Measurements from ENCODE around the gene SCD5. TPM values are rescaled to one million over a fixed set of nuclear protein-coding genes. Genes with fewer than 3 reads are reported as not detected.

Gene SCD5
- total and polyA plus RNA-seq, 2 of the 4 experiments (the other 2 are of a cell fraction) = 12.4 to 13.5 TPM

DNA sequence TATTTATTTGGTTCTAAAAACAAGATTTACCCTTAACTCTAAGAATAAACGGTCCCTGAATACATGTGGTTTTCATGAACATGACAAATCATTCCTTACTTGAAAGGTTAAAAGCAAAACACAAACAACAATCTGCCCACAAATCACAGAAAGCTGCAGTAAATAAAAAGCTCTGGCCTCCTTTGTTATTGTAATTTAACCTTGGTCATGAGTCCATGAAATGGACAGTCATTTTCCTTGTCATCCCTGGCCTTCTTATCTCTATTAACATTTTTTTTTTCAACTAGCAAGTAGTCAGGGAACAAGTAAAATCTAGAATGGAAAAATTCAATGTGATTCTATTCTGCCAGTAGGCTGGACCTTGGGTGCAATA, 92.7 kb downstream of the SCD5 start:
- Histone ChIP-seq H3K18ac (ENCODE audit: low read depth, low read length) (no peak overlapping the region), H4K20me1 (ENCODE audit: insufficient read depth, low read length) (peaks cover 4% of the 10 kb centered on the region; the same call in 1 of the 2 replicates), H3K27me3 (ENCODE audit: control insufficient read depth, insufficient read depth, low read length) (no peaks in the 10 kb centered on the region), H2BK20ac (ENCODE audit: low read depth, low read length) (no peak overlapping the region), H4K5ac (ENCODE audit: low read depth, low read length) (no peak overlapping the region), H3K23ac (ENCODE audit: low read depth, low read length) (no peak overlapping the region), H3K27ac (ENCODE audit: insufficient read depth, low read length) (no peak overlapping the region), H3K4me1 (ENCODE audit: control insufficient read depth, insufficient read depth, low read length) (0 out of 2 replicates have a peak, but pooled peaks cover 5% of the 10 kb centered on the region), H3K79me1 (ENCODE audit: low read depth in 1 of 2, low read length in 2 of 2) (peaks cover 8 to 13% of the 10 kb centered on the region in 2 experiments; a peak in 2 of 4 replicates), H2AK5ac (ENCODE audit: low read depth, low read length) (no peak overlapping the region), H2BK15ac (ENCODE audit: low read depth, low read length) (no peak overlapping the region), H2BK120ac (ENCODE audit: low read depth, low read length) (no peak overlapping the region), H2BK5ac (ENCODE audit: low read depth, low read length, poor library complexity, severe bottlenecking) (no peak overlapping the region), H4K91ac (ENCODE audit: insufficient read depth, low read depth, low read length) (no peak overlapping the region), H2AK9ac (replicated peaks; ENCODE audit: low read depth, low read length, poor library complexity) (no peak overlapping the region), H3K9me1 (ENCODE audit: insufficient read depth, low read length) (no peaks in the 10 kb centered on the region; the same call in 1 of the 2 replicates), H4K8ac (ENCODE audit: low read depth in 2 of 2, low read length in 2 of 2) (no peak overlapping the region), H3K36me3 (ENCODE audit: control insufficient read depth, insufficient read depth, low read length) (peaks cover 1% of the 10 kb centered on the region; the same call in 1 of the 2 replicates), H3K9ac (ENCODE audit: low read depth, low read length) (no peak overlapping the region), H3K9me3 (ENCODE audit: control insufficient read depth, insufficient read depth, low read length) (no peaks in the 10 kb centered on the region), H2AFZ (replicated peaks; ENCODE audit: low read length, poor library complexity) (no peak overlapping the region), H3K14ac (replicated peaks; ENCODE audit: low read depth, low read length) (no peak overlapping the region), H3K4me3 (ENCODE audit: insufficient read depth, low read depth, low read length) (no peak overlapping the region), H3K4ac (ENCODE audit: low read depth, low read length) (no peak overlapping the region), H3K56ac (ENCODE audit: extremely low read depth, insufficient read depth, low read length) (no peak overlapping the region), H3K4me2 (ENCODE audit: low read depth, low read length) (no peak overlapping the region)
- ChIA-PET CTCF (interaction anchor here (1.7 kb wide), 1 partner anchor 16 kb away, joined by 5 read pairs; no protein-coding TSS in a partner anchor), POLR2A (ENCODE audit: unreplicated experiment) (no interaction called here)
- TF ChIP-seq BHLHE40 (IDR thresholded peaks at IDR 0.05; ENCODE audit: low read depth, low read length) = no peak
- TF ChIP-seq NFE2L2 (IDR thresholded peaks at IDR 0.05; ENCODE audit: low read depth, low read length) = no peak
- TF ChIP-seq RCOR1 (IDR thresholded peaks at IDR 0.05; ENCODE audit: insufficient replicate concordance, low read length) = no peak
- TF ChIP-seq CEBPB (IDR thresholded peaks at IDR 0.05; ENCODE audit: low read depth, low read length) = no peak
- TF ChIP-seq ELK1 (IDR thresholded peaks at IDR 0.05; ENCODE audit: borderline replicate concordance, low read depth, low read length) = no peak
- TF ChIP-seq, protein P1, sequence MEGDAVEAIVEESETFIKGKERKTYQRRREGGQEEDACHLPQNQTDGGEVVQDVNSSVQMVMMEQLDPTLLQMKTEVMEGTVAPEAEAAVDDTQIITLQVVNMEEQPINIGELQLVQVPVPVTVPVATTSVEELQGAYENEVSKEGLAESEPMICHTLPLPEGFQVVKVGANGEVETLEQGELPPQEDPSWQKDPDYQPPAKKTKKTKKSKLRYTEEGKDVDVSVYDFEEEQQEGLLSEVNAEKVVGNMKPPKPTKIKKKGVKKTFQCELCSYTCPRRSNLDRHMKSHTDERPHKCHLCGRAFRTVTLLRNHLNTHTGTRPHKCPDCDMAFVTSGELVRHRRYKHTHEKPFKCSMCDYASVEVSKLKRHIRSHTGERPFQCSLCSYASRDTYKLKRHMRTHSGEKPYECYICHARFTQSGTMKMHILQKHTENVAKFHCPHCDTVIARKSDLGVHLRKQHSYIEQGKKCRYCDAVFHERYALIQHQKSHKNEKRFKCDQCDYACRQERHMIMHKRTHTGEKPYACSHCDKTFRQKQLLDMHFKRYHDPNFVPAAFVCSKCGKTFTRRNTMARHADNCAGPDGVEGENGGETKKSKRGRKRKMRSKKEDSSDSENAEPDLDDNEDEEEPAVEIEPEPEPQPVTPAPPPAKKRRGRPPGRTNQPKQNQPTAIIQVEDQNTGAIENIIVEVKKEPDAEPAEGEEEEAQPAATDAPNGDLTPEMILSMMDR (conservative IDR thresholded peaks at IDR 0.05; ENCODE audit: low read depth, low read length) = no peak
- TF ChIP-seq MAFK (IDR thresholded peaks at IDR 0.05; ENCODE audit: low read depth, low read length) = no peak
- TF ChIP-seq USF2 (IDR thresholded peaks at IDR 0.05; ENCODE audit: low read depth, low read length) = no peak
- TF ChIP-seq MXI1 (IDR thresholded peaks at IDR 0.05; ENCODE audit: borderline replicate concordance, low read depth, low read length) = no peak
- TF ChIP-seq FOS (IDR thresholded peaks at IDR 0.05; ENCODE audit: low read depth, low read length) = no peak
- no peak for TF ChIP-seq RFX5 (IDR thresholded peaks at IDR 0.05; ENCODE audit: low read depth, low read length)
- TF ChIP-seq MAZ (IDR thresholded peaks at IDR 0.05; ENCODE audit: borderline replicate concordance, low read depth, low read length) = no peak
- TF ChIP-seq CHD1 (IDR thresholded peaks at IDR 0.05; ENCODE audit: low read depth, low read length) = no peak
- TF ChIP-seq POLR2A (IDR thresholded peaks at IDR 0.05; ENCODE audit: low read depth, low read length) = no peak
- no peak for TF ChIP-seq SMC3 (IDR thresholded peaks at IDR 0.05; ENCODE audit: low read depth, low read length)
- no peak for TF ChIP-seq RAD21 (IDR thresholded peaks at IDR 0.05; ENCODE audit: low read length)
- DNase-seq = no peak
- BruUV-seq (replicated peaks) = no TSS peak
- intact Hi-C loops (cut with micrococcal nuclease) (no loop called here), dilution Hi-C loops (cut with HindIII; ENCODE audit: low sequenced_read_pairs, unreplicated experiment) (no loop called here), in situ Hi-C loops (cut with MboI; ENCODE audit: low sequenced_read_pairs) (no loop called here)
- no CpG with 5 or more reads among the region's 1 CpG for WGBS, 2 experiments (ENCODE audit: extremely low coverage in 2 of 2, insufficient read length in 1 of 2)
- no peak for ATAC-seq (ENCODE audit: low read depth)

All from IMR-90 (cell line).